Activated CD8-positive, alpha-beta memory T cell treated with anti-CD3 and anti-CD28 coated beads for 1 hour (primary cell): ENCODE data around the gene SLC7A14.

Experiments used
- DNase-seq, 2 donors: peaks; one replicate each; pipeline ENCODE4 v3.0.0-alpha.2; 2020; ENCODE audit warnings: low read depth in 1 of 2; ENCODE audit errors: extremely low read depth in 1 of 2

Gene SLC7A14

DNA sequence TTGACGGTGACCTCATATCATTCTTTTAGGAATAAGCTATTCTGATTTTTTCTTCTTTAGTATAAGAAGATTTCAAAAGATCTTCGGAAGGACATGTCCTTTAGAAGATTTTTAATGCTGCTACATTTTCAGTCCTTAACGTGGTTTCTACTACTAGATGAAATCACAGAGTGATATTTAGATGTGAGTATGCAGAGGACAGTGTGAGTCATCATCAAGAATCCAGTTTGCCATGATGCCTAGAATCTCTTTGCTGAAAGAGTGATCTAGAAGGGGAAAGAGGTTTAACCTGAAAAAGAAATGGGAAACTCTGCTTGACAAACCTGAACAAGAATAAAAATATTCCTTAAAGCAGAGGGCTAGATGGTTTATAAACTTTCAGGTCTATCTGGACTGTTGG lies 43.2 kb downstream of the SLC7A14 start:
- no peak for DNase-seq

DNA sequence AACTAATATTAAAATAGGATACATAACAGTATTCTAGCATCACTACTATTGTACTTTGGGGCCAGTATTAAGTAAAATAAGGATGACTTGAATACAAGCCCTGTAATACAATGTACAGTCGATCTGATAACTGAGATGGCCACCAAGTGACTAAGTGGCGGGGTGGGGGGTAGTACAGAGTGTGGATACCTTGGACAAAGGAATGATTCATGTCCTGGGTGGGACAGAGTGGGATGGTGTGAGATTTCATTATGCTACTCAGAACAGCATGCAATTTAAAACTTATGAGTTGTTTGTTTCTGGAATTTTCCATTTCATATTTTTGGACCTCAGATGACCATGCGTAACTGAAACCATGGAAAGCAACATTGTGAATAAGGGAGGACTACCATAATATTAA lies 46.0 kb downstream of the SLC7A14 start:
- no peak for DNase-seq

DNA sequence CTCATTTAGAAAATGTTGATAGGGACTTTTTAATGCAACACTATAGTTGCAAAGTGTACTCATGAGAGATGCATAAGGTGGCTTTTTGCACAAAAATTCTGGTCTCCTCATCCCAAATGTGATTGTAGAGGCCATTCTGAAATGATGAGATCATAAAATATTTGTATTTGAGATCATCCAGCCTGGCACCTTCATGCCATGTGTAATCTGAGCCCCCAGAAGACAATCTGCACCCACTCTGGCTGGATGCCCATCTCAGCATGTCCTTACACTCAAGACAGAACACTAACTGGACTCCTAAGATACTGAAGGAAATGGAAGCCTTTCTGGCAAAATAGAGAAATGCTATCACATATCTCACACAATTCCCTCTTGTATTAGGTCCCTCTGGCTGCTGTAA lies 49.2 kb downstream of the SLC7A14 start:
- DNase-seq, result no peak

DNA sequence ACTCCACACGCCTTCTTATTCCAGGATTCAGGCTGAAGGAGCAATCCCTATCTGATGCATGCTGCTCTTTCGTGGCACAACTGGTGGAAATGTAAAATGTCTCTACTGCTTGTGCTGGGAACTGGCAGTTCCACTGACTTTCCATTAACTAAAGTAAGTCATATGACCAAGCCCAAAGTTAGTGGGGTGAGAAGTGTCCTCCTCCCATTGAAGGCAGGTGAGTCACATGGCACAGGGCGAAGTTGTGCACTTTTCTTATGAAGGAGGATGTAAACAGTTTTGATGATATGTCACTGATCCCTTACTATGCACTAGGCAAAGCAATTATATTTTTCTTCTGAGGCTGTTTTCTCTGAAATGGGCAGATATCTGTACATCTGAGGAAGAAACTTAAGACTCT lies 51.6 kb downstream of the SLC7A14 start:
- DNase-seq, result no peak

DNA sequence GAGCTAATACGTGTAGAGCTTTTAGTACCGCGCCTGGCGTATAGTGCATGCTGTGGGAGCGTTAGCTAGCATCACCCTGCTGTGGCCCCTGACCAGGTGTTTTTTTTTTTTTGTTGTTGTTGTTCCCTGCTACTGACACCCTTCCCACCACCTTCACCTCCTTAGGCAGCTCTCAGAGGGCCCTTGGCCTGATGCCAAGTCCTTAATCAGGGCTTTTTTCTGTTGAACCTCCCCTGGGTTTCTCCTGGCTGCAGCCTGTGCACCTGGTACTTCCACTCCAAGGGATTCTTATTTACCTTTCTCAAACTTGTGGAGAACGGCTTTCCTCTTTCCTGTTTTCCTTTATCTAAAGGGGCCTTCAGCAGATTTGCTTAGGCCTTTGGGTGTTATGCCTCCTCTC lies 53.3 kb downstream of the SLC7A14 start:
- no peak for DNase-seq

DNA sequence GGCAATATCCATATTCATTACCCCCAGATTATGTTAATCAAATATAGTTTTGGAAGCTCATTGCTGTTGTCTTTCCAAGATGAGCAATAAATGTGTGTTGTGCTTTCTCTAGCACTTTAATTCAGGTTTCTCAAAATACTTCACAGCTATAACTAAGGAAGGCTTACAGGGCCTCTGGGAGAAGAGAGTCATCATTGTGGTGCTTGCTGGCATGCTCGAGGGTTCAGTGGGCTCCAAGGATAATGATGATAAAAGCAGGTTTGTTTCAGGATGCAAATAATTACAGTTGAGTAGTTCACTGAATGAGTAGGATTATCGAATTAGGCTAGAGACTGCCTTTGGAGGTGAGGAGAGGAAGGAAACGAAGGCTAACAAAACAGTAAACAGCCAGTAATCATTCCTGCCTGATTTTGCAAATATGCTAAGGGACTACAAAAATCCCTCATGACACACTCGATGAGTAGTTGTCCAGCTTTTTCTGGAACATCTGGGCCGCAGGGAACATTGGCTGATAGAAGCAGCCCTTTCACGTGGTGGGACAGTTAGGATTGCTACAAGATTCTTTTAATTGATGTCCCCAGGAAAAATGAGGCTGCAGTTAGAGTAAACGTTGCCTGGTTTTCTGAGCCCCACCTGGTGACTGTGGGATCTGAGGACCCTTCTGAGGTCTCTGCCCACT lies 54.1 kb downstream of the SLC7A14 start:
- DNase-seq, result no peak

DNA sequence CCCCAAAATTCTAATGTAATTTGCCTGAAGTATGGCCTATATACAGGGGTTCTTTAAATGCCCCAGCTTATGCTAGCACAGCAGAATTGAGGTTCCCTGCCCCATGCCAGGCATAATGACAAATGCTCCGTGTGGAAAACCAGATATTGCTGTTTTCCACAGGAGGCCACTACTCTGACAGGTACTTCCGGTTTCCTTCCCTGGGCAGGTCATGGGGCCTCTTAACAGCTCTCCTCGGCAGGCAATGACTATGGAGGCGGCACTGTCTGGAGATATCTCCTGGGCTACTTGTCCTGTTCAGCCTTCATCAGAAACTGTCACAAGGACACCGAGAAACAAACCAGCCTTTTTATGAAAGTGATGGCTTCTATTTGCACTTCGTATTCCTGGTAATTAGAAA lies 54.8 kb downstream of the SLC7A14 start:
- DNase-seq, result no peak

DNA sequence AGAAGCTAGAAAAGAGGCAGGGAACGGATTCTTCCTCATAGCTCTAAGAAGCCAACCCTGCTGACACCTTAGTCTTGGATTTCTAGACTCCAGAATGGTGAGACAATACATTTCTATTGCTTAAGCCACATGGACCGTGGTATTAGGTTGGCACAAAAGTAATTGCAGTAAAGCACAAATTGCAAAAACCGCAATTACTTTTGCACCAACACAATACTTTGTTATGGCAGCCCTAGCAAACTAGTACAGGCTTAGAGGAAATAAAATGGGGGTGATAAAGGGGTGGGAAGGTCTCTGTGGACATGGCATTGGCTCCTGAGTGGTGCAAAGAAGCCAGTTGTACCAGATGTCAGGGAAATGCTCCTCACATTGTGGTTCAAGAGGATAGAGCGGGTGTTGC lies 56.0 kb downstream of the SLC7A14 start:
- DNase-seq, result no peak

DNA sequence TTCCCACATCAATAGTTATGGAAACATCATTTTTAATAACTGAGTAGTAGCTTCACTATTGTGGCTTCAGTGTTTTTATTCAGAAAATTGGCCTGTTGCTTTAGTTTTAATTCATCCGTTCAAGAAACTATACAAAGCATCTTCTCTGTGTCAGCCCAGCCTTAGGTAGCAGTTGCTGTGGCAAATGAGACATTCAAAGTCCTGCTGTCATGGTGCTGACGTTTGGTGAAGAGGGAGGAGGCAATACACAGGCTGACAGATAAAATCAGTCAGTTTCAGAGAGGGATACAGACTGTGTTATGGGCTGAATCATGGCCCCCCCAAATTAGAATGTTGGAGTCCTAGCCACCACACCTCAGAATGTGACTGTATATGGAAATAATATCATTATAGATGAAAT lies 56.5 kb downstream of the SLC7A14 start:
- DNase-seq, result no peak

DNA sequence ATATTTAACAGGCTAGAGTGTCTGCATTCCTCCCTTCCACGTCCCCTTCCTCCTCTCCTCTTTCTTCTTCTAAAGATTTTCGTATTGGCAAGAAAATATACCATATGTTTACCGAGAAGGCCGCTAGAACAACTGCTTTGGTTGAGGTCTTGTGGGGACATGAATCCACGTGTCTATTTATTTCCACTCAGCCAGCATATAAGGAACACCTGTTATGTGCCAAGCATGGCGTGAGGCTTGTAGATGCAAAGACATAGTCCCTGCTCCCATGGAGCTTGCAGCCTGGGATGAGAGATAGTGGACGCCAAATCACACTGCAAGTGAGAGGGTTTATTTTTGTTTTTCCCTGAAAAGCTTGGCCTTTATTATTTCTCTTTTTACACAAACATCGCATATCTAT lies 57.1 kb downstream of the SLC7A14 start:
- DNase-seq, result no peak

DNA sequence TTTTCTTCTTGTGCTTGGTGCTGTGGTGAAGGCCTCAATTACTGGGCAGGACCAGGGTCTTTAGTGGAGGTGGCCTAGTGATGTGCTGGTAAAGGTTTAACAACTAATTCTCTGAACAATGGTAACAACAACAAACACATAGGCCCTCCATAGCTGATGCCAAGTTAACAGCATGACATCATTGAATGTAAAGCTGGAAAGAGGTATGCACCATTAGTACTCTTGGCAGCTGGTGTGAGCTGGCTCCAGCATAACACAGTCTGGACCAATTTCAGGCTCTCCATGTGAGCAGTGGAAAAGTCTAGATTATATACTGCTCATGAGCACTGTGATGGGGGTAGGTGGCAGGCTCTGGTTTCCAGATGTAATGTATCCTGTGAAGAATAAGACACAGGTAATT lies 61.8 kb downstream of the SLC7A14 start:
- DNase-seq, result no peak

DNA sequence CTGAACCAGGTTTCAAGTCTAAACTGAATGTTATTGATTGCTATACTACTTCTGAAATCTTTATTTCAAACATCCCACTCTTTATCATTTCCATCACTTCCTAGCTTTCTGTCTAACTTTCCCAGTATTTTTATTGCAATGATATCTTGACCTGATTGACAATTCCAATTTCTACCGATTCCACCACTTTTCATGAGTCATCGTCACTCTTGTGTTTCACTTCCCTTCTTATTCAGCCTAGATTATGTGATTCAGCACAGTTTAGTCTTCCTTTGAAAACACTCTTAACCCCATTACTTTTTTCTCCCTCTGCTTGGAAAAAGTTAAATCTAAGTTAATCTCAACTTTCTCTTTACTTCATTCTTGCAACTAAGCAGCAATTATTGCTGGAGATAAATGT lies 62.6 kb downstream of the SLC7A14 start:
- no peak for DNase-seq

DNA sequence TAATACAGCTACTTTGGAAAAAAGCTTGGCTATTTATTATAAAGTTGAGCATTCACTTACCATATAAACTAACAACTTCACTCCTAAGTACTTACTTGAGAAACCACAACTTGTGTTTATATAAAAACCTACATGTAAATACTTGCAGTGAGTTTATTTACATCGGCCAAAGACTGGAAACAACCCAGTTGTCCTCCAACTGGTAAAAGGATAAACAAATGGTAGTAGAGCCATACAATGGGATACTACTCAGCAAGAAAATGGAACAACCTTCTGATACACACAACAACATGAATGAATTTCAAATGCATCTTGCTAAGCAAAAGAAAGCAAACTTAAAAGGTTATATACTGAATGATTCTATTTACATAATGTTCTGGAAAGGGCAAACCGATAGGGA lies 63.7 kb downstream of the SLC7A14 start:
- no peak for DNase-seq

DNA sequence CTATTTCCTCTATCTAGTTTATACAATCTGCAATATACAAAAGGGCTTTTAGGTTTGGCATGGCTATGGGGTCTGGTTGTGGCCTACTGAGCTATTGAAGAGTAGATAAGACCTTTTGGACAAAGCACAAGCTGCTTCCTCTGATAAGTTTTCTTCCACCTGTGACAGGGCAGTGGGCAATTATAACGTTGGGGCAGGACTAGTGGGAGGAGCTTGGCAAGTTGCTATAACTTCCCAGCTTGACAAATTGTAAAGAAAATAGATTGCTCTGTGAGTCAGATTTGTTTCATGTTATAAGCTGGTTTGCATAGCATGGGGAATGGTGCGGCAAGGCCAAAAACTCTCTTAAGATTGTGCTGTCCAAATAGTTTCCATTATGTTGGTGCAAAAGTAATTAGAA lies 64.9 kb downstream of the SLC7A14 start:
- no peak for DNase-seq

DNA sequence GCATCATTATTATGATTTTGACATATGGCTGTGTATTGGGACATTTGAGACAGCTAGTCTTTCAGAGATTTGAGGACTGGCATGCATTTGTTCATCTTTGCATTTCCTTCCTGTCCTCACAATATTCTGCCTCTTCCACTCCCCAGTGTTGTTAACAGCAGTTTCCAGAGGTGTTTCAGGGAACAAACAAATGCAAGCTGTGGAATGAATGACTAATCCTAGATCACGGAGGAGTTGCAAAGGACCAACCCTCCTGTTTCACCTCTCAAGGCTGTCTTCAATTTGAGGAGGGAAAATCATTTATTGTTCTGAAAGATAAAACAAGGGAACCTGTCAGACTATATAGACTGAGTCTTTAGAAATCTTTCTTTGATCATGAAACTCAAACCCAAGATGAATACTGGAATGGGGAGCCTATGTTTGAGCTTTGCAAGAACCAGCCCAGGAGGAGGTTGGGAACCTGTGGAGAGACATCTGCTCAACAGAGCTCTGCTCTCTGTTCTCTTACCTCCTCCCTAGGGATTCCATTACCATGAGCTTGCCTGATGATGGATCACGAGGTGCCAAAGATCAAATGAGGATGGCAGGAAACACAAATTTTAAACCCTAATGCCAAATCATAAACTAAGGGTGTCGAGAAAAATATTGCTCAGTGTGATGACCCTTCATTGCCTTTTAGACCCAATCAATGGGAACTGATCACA lies 68.5 kb downstream of the SLC7A14 start:
- no peak for DNase-seq

DNA sequence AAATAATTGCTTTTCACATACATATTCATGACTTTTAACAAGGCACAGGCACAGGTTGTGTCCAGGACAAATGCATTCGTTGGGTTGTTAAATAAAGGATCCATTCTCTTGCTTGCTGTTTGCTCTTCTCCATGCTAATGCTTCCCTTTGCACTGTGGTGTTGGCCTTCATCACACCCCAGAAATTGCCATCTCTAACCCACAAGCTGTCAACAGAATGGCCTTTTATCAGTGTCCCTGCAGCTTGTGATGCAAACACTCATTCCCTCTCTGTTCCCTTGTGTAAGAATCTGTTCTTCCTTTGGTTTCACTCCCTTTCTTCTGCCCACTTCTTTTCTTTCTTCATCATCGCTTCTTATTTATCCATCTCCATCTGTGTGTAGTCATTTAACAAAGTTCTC lies 72.2 kb downstream of the SLC7A14 start:
- DNase-seq, result no peak

DNA sequence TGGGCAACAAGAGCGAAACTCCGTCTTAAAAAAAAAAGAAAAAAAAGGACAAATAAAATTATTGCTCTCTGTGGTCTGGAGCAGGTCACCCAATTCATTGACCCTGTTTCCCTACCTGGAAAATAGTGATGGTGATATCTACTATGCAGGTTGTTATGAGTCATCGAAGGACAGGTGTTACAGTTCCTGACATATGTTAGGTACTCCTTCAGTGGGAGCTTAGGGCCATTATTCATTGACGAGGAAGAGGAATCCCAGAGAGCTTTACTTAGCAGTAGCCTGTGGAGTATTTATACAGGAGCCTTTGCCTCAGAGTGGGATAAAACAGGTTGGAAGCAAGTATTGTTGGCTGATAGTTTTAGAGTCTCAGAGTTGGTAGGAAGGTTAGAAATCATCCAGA lies 74.5 kb downstream of the SLC7A14 start:
- no peak for DNase-seq

DNA sequence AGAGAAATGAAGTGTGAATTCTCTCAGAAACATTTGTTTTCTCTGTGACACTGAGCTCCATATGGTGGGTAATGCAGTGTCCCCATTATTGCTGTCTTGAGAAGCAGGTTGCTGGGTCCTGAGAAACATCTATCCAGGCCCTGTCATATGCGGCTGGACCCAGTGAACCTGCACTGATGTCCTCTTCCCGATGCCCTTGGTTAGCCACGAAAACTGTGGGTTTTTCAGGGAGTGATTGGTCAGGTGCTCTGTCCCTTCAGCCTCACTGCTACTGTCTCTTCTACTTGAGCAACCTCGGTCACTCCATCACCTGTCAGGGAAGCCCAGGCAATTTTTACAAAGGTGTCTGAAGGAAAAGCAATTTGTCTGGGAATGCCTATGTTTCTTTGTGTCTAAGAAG lies 77.0 kb downstream of the SLC7A14 start:
- DNase-seq, result no peak

DNA sequence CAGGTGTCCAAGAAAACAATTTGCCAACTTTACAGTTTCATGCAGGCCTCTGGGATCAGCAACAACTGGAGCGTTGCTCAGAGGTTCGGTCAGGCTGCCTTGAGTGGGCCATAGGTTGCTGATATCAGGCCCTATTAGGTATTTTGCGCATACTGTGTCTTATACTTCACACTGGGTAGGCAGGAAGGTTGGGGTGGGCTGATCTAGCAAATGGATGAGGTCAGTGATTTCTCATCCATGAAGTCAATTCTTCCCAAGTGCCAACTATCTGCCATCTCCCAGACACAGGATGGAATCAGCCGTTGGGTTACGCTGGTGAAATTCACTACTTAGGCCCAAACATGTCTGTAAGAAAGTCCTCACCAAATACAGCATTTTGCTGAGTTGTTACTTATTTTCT lies 77.6 kb downstream of the SLC7A14 start:
- DNase-seq, result no peak

DNA sequence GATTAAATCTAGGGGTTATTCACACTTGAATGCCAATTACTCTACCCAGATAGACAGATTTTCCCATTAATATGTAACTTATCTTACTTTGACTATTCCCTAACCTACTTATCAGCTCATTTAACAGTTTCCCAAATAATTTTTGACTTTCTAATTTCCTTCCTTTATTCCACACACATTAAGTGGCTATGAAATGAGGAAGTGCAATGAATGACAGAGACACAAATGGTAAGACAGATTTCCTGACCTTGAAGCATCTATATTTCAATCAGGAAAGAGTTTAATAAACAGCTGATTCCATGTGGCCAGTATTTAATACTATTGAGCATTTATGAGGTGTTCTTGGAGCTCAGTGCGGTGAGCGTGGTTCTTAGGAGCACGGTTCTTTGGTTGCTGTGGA lies 78.8 kb downstream of the SLC7A14 start:
- no peak for DNase-seq

DNA sequence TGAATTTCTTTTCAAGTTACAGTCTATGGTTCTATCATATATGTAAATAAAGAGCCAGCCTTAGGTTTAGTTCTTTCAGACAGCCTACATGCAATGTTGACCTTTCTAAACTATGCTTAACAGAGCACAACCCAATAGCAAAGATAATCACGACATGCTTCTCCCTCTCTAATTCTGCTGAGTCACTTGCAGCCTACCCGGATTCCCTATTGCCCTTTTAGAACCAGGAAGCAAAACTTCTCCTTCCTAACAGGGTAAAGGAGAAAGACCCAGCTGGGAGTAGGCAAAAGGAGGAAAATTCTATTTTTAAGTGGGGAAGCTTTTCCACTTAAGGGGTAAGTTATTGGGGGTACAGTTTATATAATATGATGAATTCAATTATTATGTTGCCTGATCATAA lies 79.3 kb downstream of the SLC7A14 start:
- no peak for DNase-seq

DNA sequence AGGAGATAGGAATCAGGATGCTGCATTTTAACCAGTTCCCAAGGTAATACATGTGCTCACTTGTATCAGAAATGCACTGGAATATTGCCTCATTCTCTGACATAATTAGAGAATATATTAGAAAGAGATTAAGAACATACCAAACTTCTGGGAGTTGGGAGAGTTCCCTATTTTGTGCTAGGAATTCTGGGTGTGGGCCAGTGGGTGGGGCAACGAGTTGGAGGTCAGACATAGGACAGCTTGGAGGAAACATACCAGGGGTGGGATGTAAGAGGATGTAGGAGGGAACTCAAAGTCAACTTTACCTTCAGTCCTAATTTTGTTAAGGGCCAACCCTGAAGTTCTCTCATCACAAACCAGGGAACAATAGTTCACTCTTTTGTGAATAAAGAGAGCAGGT lies 83.6 kb downstream of the SLC7A14 start:
- DNase-seq, result no peak

DNA sequence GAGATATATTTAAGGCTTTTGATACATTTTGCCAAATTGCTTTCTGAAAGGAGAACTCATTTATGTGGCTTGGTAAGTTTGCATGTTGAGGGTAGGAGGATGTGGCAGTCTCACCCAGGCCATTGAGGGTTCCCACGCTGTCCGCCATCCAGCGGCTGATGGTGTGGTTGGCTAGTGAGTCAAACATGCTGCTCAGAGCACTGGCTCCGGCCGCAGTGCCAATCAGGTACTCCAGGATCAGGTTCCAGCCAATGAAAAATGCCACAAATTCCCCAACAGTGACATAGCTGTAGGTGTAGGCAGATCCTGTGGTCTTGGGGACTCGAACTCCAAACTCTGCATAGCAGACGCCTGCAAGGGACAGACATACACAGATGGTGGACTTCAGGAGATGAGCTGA lies 84.9 kb downstream of the SLC7A14 start:
- no peak for DNase-seq
